ENCODE data around the gene MAPK7. TPM values are rescaled to one million over a fixed set of nuclear protein-coding genes. Genes with fewer than 3 reads are reported as not detected.

MAPK7 gene
- total and polyA plus RNA-seq, 10 of the 15 experiments (the other 5 are each of a cell fraction or from before 2014, with no cell fraction given): 0.37 to 13.5 (median 5.6) TPM

GRCh38 chr17:19382531-19383444, 4.5 kb downstream of the MAPK7 start:
- POLR2A ChIA-PET: no interaction called here
- in situ Hi-C loops (cut with MboI): no loop called here
- no peak for FAIRE-seq

More at GRCh38 chr17:19382531-19383444, 4.5 kb downstream of the MAPK7 start:
- BruUV-seq (replicated peaks): no TSS peak
- no peaks in the 10 kb centered on the region for H3K27me3 ChIP-seq (replicated peaks in 1 of 2; ENCODE audit: control insufficient read depth in 2 of 2, insufficient read depth in 2 of 2, low read length in 1 of 2)
- H3K4me3 ChIP-seq: no peak overlapping the region
- no peak overlapping the region for H3K4me2 ChIP-seq (ENCODE audit: control insufficient read depth, insufficient read depth)
- no peak overlapping the region for H2AFZ ChIP-seq (ENCODE audit: control insufficient read depth, low read depth, low read length)
- H3K27ac ChIP-seq (ENCODE audit: control insufficient read depth, insufficient read depth): no peak overlapping the region
- H3K9ac ChIP-seq (ENCODE audit: control insufficient read depth, insufficient read depth, low read length): no peak overlapping the region
- no peaks in the 10 kb centered on the region for H3K4me1 ChIP-seq (ENCODE audit: control insufficient read depth, insufficient read depth, low read length)
- TF ChIP-seq REST (IDR thresholded peaks at IDR 0.05; ENCODE audit: low read depth, low read length) (no peak), ETV6 (conservative IDR thresholded peaks at IDR 0.05 in 1 of 2, IDR thresholded peaks at IDR 0.05 in 1 of 2; ENCODE audit: borderline replicate concordance in 1 of 2, low read depth in 1 of 2) (no peak), POU2F2 (IDR thresholded peaks at IDR 0.05; ENCODE audit: borderline replicate concordance, low read depth, low read length) (no peak), POLR2A (IDR thresholded peaks at IDR 0.05; ENCODE audit: low read depth, low read length) (peak; percentile 4; the same call in 1 of the 2 replicates)
- WGBS (ENCODE audit: insufficient coverage, insufficient replicate concordance, low lambda C conversion rate, missing lambda C conversion rate): 91% methylated on average over 13 of the region's 13 CpGs
- CTCF ChIA-PET: interaction anchor here (2.5 kb wide), 1 partner anchor 20 kb away, joined by 6 read pairs; the partner anchor contains the start of gene B9D1
- ATAC-seq (no peak), DNase-seq (ENCODE audit: low read depth, low spot score) (no peak)
- no peaks in the 10 kb centered on the region for H4K20me1 ChIP-seq (ENCODE audit: control insufficient read depth, insufficient read depth)
- peaks cover 4% of the 10 kb centered on the region for H3K79me2 ChIP-seq (ENCODE audit: control insufficient read depth, insufficient read depth, low read length)
- RAD21 ChIA-PET (ENCODE audit: unreplicated experiment): no interaction called here
- H3K9me3 ChIP-seq (replicated peaks; ENCODE audit: control insufficient read depth, insufficient read depth, low read length): no peaks in the 10 kb centered on the region
- SMC1A ChIA-PET (ENCODE audit: uncharacterized antibody, unreplicated experiment): no interaction called here
- intact Hi-C loops (cut with micrococcal nuclease; ENCODE audit: unreplicated experiment): no loop called here
- peaks cover 4 to 18% of the 10 kb centered on the region in 2 experiments for H3K36me3 ChIP-seq (ENCODE audit: control insufficient read depth in 2 of 2, insufficient read depth in 2 of 2, low read length in 1 of 2)
